GM23338 (cell line): ENCODE measurements around the gene HOXC12. TPM values are rescaled to one million over a fixed set of nuclear protein-coding genes. Genes with fewer than 3 reads are reported as not detected.
A peak's percentile ranks its signal among the peaks of the same experiment; 100 is the strongest.

Source experiments
- ATAC-seq: fragments of 200-7000 bp; cut with Tn5 transposase; 3 replicates; pipeline ENCODE4 v1.9.1; 2020
- DNase-seq: peaks from one replicate; pipeline ENCODE4 v3.0.0-alpha.2; 2015; ENCODE audit warnings: low spot score
- H2AFZ ChIP-seq: fragments of 200-600 bp; sonication (generic); 2 replicates; pipeline ENCODE4 v1.8.0; 2016; ENCODE audit warnings: antibody characterized with exemption, mild to moderate bottlenecking, moderate library complexity
- H3F3A ChIP-seq: fragments of 200-600 bp; sonication (generic); replicated peaks from 2 replicates; pipeline ENCODE4 v1.8.0; 2017; ENCODE audit warnings: antibody characterized with exemption, mixed run types, low read depth
- H3K27ac ChIP-seq: fragments of 200-600 bp; sonication (generic); 2 replicates; pipeline ENCODE4 v1.6.1; 2016; ENCODE audit warnings: low read depth
- H3K27me3 ChIP-seq: fragments of 200-600 bp; sonication (generic); 2 replicates; pipeline ENCODE4 v1.8.0; 2016; ENCODE audit warnings: mild to moderate bottlenecking, mixed run types, moderate library complexity; ENCODE audit not compliant: insufficient read depth
- H3K36me3 ChIP-seq: fragments of 200-600 bp; sonication (generic); 2 replicates; pipeline ENCODE4 v1.8.0; 2016; ENCODE audit warnings: mild to moderate bottlenecking; ENCODE audit not compliant: insufficient read depth
- H3K4me1 ChIP-seq: fragments of 200-600 bp; sonication (generic); 2 replicates; pipeline ENCODE4 v1.8.0; 2016; ENCODE audit warnings: mild to moderate bottlenecking, moderate library complexity; ENCODE audit not compliant: insufficient read depth
- H3K4me2 ChIP-seq: fragments of 200-600 bp; sonication (generic); 2 replicates; pipeline ENCODE4 v1.7.1; 2017; ENCODE audit warnings: mixed run types
- H3K4me3 ChIP-seq: fragments of 200-600 bp; sonication (generic); 2 replicates; pipeline ENCODE4 v1.6.1; 2016; ENCODE audit warnings: mixed run types
- H3K79me2 ChIP-seq: fragments of 200-600 bp; sonication (generic); replicated peaks from 2 replicates; pipeline ENCODE4 v1.8.0; 2017; ENCODE audit warnings: mild to moderate bottlenecking; ENCODE audit not compliant: insufficient read depth
- H3K9me2 ChIP-seq: fragments of 200-600 bp; sonication (generic); 2 replicates; pipeline ENCODE4 v1.8.0; 2017; ENCODE audit not compliant: insufficient read depth
- H4K20me1 ChIP-seq: fragments of 200-600 bp; sonication (generic); replicated peaks from 2 replicates; pipeline ENCODE4 v1.8.0; 2017; ENCODE audit warnings: mild to moderate bottlenecking; ENCODE audit not compliant: insufficient read depth
- H3K27ac Mint-ChIP-seq: 2 replicates; pipeline ENCODE4 v1.8.0; 2020; ENCODE audit warnings: inconsistent platforms, mild to moderate bottlenecking, moderate library complexity, mixed read lengths
- H3K27me3 Mint-ChIP-seq: 3 replicates; pipeline ENCODE4 v1.8.0; 2022; ENCODE audit warnings: low read depth, mild to moderate bottlenecking, moderate library complexity, mixed read lengths, inconsistent platforms; ENCODE audit not compliant: insufficient read depth, poor library complexity
- H3K36me3 Mint-ChIP-seq: 3 replicates; pipeline ENCODE4 v1.8.0; 2021; ENCODE audit warnings: low read depth, mild to moderate bottlenecking, inconsistent platforms, moderate library complexity, mixed read lengths
- H3K4me1 Mint-ChIP-seq: 3 replicates; pipeline ENCODE4 v1.8.0; 2020; ENCODE audit warnings: mild to moderate bottlenecking, inconsistent platforms, mixed read lengths
- H3K4me3 Mint-ChIP-seq: 3 replicates; pipeline ENCODE4 v1.8.0; 2021; ENCODE audit warnings: moderate library complexity, mild to moderate bottlenecking, inconsistent platforms, mixed read lengths
- H3K9me3 Mint-ChIP-seq: 3 replicates; pipeline ENCODE4 v1.8.0; 2020; ENCODE audit warnings: moderate library complexity, mild to moderate bottlenecking, inconsistent platforms, mixed read lengths
- EZH2 ChIP-seq: fragments of 200-600 bp; sonication (generic); IDR thresholded peaks from one replicate; pipeline ENCODE4 v1.8.0; 2017; ENCODE audit warnings: antibody characterized with exemption, mild to moderate bottlenecking, low read depth; ENCODE audit not compliant: unreplicated experiment
- EZH2phosphoT487 ChIP-seq: fragments of 200-600 bp; sonication (generic); IDR thresholded peaks from one replicate; pipeline ENCODE4 v1.8.1; 2018; ENCODE audit warnings: antibody characterized with exemption; ENCODE audit not compliant: unreplicated experiment
- JUNB ChIP-seq: IDR thresholded peaks from one replicate; pipeline ENCODE4 v1.6.1; 2016; ENCODE audit warnings: antibody characterized with exemption; ENCODE audit not compliant: unreplicated experiment
- STAT1 ChIP-seq: IDR thresholded peaks from one replicate; pipeline ENCODE4 v1.6.1; 2016; ENCODE audit warnings: antibody characterized with exemption; ENCODE audit not compliant: unreplicated experiment
- ZNF331 ChIP-seq: fragments of 250-450 bp; sonication (Bioruptor Pico); IDR thresholded peaks from 2 replicates; pipeline ENCODE4 v1.5.0; 2020; ENCODE audit warnings: low read depth, mild to moderate bottlenecking, moderate library complexity
- polyA plus RNA-seq: library from polyadenylated mRNA; unstranded; fragments of >200 nt; fragmentation: Nextera tagmentation; extraction: Ambion mirVana; gene quantifications from 2 replicates; pipeline ENCODE4 v1.2.1, GENCODE V29; 2016
- total RNA-seq: library from RNA; depleted of rRNA; stranded (reverse); fragments of >200 nt; shearing (Covaris generic); gene quantifications from 2 replicates; pipeline ENCODE4 v1.2.3, GENCODE V29; 2014
- TF ChIP-seq, protein P1 (sequence below): IDR thresholded peaks from one replicate; pipeline ENCODE4 v1.6.1; 2018; ENCODE audit warnings: antibody characterized with exemption; ENCODE audit not compliant: unreplicated experiment
- TF ChIP-seq, protein P2 (sequence below): IDR thresholded peaks from 2 replicates; pipeline ENCODE4 v1.6.1; 2016; ENCODE audit warnings: antibody characterized with exemption
- TF ChIP-seq, protein P3 (sequence below): fragments of 250-450 bp; sonication (Bioruptor Pico); IDR thresholded peaks from 2 replicates; pipeline ENCODE4 v1.5.0; 2020; ENCODE audit warnings: mild to moderate bottlenecking, moderate library complexity

The HOXC12 gene
- total and polyA plus RNA-seq, 2 experiments from 2014 or later: not detected

DNA sequence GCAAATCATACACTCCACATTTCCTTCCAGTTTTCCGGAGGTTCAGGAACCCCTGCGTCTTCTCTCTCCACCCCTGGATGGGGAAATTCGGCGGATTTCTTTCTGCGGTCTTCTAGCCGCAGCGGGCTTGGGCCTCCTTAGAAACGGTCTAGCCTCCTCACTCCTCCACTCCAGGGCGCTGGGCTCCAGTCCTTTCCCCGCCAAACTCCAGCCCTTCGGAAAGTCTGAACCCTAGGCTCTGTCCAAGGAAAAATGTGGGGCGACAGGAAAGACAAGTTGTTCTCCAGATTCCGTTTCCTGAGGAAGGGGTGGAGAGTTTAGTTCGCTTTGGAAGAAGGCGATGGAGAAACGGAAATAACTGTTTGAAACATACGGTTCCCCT, 28.9 kb downstream of the HOXC12 start:
- no peak overlapping the region for H3K27ac ChIP-seq
- Mint-ChIP-seq H3K27ac (no peak overlapping the region), H3K4me1 (peaks cover 31% of the 10 kb centered on the region), H3K27me3 (peaks cover 100% of the 10 kb centered on the region), H3K9me3 (peaks cover 5% of the 10 kb centered on the region; the same call in 2 of the 3 replicates), H3K4me3 (no peak overlapping the region), H3K36me3 (no peaks in the 10 kb centered on the region; the same call in 2 of the 3 replicates)
- H4K20me1 ChIP-seq: peaks cover 37% of the 10 kb centered on the region
- no peaks in the 10 kb centered on the region for H3K36me3 ChIP-seq
- peak overlapping the region; percentile 41; the same call in 1 of the 2 replicates for H3K4me2 ChIP-seq
- TF ChIP-seq, protein P1, sequence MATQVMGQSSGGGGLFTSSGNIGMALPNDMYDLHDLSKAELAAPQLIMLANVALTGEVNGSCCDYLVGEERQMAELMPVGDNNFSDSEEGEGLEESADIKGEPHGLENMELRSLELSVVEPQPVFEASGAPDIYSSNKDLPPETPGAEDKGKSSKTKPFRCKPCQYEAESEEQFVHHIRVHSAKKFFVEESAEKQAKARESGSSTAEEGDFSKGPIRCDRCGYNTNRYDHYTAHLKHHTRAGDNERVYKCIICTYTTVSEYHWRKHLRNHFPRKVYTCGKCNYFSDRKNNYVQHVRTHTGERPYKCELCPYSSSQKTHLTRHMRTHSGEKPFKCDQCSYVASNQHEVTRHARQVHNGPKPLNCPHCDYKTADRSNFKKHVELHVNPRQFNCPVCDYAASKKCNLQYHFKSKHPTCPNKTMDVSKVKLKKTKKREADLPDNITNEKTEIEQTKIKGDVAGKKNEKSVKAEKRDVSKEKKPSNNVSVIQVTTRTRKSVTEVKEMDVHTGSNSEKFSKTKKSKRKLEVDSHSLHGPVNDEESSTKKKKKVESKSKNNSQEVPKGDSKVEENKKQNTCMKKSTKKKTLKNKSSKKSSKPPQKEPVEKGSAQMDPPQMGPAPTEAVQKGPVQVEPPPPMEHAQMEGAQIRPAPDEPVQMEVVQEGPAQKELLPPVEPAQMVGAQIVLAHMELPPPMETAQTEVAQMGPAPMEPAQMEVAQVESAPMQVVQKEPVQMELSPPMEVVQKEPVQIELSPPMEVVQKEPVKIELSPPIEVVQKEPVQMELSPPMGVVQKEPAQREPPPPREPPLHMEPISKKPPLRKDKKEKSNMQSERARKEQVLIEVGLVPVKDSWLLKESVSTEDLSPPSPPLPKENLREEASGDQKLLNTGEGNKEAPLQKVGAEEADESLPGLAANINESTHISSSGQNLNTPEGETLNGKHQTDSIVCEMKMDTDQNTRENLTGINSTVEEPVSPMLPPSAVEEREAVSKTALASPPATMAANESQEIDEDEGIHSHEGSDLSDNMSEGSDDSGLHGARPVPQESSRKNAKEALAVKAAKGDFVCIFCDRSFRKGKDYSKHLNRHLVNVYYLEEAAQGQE: no peak
- no peak for TF ChIP-seq EZH2
- peak; percentile 42 for TF ChIP-seq EZH2phosphoT487
- TF ChIP-seq JUNB: no peak
- H3K9me2 ChIP-seq: no peaks in the 10 kb centered on the region
- no peak for ATAC-seq
- peaks cover 53% of the 10 kb centered on the region for H3K4me1 ChIP-seq
- peaks cover 98% of the 10 kb centered on the region for H3K27me3 ChIP-seq
- H3K79me2 ChIP-seq: no peaks in the 10 kb centered on the region
- peaks cover 50% of the 10 kb centered on the region for H3F3A ChIP-seq
- H2AFZ ChIP-seq: no peak overlapping the region
- peak; percentile 58 for DNase-seq
- H3K4me3 ChIP-seq: 0 out of 2 replicates have a peak overlapping the region, but pooled peaks have one; percentile 2

DNA sequence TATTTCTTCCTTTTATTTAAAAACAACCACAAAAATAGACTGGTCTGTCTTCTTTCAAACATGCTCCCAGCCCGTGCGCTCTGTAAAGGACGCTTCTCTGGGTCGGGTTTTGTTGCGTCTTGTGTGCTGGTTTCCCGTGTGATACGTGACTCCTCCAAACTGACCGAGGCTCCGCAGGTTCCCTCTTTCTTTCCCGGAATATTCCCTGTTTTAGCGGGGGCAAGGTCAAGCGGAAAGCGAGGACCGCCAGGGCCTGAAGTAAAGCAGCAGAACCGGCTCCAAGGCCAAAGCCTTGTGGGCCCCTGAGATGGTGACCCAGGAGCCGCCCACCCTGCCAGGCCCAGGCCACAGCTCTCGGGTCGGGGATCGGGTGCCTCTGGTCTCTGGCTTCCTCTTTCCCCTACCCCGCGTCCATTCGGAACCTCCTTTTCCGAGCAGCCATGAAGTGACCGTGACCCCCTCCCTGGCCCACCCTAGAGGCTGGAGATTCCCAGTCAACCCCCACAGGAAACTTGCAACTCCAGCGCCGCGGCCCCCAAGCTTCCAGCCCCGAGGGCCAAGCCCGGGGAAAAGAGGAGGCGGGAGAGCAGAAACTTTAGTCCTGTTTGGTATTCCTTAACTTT, 29.4 kb downstream of the HOXC12 start:
- no peak for DNase-seq
- TF ChIP-seq, protein P2, sequence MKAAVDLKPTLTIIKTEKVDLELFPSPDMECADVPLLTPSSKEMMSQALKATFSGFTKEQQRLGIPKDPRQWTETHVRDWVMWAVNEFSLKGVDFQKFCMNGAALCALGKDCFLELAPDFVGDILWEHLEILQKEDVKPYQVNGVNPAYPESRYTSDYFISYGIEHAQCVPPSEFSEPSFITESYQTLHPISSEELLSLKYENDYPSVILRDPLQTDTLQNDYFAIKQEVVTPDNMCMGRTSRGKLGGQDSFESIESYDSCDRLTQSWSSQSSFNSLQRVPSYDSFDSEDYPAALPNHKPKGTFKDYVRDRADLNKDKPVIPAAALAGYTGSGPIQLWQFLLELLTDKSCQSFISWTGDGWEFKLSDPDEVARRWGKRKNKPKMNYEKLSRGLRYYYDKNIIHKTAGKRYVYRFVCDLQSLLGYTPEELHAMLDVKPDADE: no peak
- TF ChIP-seq EZH2phosphoT487 (peak; percentile 38), EZH2 (peak; percentile 95), ZNF331 (no peak), STAT1 (no peak)
- TF ChIP-seq, protein P3, sequence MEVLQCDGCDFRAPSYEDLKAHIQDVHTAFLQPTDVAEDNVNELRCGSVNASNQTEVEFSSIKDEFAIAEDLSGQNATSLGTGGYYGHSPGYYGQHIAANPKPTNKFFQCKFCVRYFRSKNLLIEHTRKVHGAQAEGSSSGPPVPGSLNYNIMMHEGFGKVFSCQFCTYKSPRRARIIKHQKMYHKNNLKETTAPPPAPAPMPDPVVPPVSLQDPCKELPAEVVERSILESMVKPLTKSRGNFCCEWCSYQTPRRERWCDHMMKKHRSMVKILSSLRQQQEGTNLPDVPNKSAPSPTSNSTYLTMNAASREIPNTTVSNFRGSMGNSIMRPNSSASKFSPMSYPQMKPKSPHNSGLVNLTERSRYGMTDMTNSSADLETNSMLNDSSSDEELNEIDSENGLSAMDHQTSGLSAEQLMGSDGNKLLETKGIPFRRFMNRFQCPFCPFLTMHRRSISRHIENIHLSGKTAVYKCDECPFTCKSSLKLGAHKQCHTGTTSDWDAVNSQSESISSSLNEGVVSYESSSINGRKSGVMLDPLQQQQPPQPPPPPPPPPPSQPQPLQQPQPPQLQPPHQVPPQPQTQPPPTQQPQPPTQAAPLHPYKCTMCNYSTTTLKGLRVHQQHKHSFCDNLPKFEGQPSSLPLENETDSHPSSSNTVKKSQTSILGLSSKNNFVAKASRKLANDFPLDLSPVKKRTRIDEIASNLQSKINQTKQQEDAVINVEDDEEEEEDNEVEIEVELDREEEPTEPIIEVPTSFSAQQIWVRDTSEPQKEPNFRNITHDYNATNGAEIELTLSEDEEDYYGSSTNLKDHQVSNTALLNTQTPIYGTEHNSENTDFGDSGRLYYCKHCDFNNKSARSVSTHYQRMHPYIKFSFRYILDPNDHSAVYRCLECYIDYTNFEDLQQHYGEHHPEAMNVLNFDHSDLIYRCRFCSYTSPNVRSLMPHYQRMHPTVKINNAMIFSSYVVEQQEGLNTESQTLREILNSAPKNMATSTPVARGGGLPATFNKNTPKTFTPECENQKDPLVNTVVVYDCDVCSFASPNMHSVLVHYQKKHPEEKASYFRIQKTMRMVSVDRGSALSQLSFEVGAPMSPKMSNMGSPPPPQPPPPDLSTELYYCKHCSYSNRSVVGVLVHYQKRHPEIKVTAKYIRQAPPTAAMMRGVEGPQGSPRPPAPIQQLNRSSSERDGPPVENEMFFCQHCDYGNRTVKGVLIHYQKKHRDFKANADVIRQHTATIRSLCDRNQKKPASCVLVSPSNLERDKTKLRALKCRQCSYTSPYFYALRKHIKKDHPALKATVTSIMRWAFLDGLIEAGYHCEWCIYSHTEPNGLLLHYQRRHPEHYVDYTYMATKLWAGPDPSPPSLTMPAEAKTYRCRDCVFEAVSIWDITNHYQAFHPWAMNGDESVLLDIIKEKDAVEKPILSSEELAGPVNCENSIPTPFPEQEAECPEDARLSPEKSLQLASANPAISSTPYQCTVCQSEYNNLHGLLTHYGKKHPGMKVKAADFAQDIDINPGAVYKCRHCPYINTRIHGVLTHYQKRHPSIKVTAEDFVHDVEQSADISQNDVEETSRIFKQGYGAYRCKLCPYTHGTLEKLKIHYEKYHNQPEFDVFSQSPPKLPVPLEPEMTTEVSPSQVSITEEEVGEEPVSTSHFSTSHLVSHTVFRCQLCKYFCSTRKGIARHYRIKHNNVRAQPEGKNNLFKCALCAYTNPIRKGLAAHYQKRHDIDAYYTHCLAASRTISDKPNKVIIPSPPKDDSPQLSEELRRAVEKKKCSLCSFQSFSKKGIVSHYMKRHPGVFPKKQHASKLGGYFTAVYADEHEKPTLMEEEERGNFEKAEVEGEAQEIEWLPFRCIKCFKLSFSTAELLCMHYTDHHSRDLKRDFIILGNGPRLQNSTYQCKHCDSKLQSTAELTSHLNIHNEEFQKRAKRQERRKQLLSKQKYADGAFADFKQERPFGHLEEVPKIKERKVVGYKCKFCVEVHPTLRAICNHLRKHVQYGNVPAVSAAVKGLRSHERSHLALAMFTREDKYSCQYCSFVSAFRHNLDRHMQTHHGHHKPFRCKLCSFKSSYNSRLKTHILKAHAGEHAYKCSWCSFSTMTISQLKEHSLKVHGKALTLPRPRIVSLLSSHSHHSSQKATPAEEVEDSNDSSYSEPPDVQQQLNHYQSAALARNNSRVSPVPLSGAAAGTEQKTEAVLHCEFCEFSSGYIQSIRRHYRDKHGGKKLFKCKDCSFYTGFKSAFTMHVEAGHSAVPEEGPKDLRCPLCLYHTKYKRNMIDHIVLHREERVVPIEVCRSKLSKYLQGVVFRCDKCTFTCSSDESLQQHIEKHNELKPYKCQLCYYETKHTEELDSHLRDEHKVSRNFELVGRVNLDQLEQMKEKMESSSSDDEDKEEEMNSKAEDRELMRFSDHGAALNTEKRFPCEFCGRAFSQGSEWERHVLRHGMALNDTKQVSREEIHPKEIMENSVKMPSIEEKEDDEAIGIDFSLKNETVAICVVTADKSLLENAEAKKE (CRISPR knock-in tag): no peak
- H3K9me3 Mint-ChIP-seq: peaks cover 5% of the 10 kb centered on the region; the same call in 2 of the 3 replicates
- peaks cover 98% of the 10 kb centered on the region for H3K27me3 ChIP-seq
- H3K27ac ChIP-seq: no peak overlapping the region
- ATAC-seq: peak; percentile 2; the same call in 1 of the 3 replicates
- H3K36me3 Mint-ChIP-seq: no peaks in the 10 kb centered on the region; the same call in 2 of the 3 replicates
- H3K27me3 Mint-ChIP-seq: peaks cover 100% of the 10 kb centered on the region
- peak overlapping the region; percentile 62; the same call in 1 of the 2 replicates for H3K4me2 ChIP-seq
- peaks cover 27% of the 10 kb centered on the region for H3K4me1 Mint-ChIP-seq
- peaks cover 53% of the 10 kb centered on the region for H3K4me1 ChIP-seq
- H3K27ac Mint-ChIP-seq: no peak overlapping the region
- H3K4me3 Mint-ChIP-seq: 0 out of 3 replicates have a peak overlapping the region, but pooled peaks have one; percentile 26
- H3F3A ChIP-seq: peaks cover 48% of the 10 kb centered on the region
- peaks cover 40% of the 10 kb centered on the region for H4K20me1 ChIP-seq
- no peaks in the 10 kb centered on the region for H3K36me3 ChIP-seq
- 0 out of 2 replicates have a peak overlapping the region, but pooled peaks have one; percentile 2 for H3K4me3 ChIP-seq
- H3K9me2 ChIP-seq: no peaks in the 10 kb centered on the region
- no peaks in the 10 kb centered on the region for H3K79me2 ChIP-seq
- H2AFZ ChIP-seq: no peak overlapping the region
